Measurements from ENCODE around the gene WIPI1. TPM values are rescaled to one million over a fixed set of nuclear protein-coding genes. Genes with fewer than 3 reads are reported as not detected.
"Not testable (repeated sequence)": the region's sequence is repeated elsewhere in the genome, so short reads cannot be mapped to it uniquely, and the experiment has no call there.

WIPI1 gene
- total RNA-seq, 1 donor from 2014 or later: 74.4 TPM

- DNase-seq (ENCODE audit: low spot score): no peak
Measured at GRCh38 chr17:68385490-68386215, 71.6 kb downstream of the WIPI1 start.

GRCh38 chr17:68384941-68385340 lies 72.4 kb downstream of the WIPI1 start:
- DNase-seq (ENCODE audit: low spot score): no peak

GRCh38 chr17:68384471-68384870 lies 72.8 kb downstream of the WIPI1 start:
- DNase-seq (ENCODE audit: low spot score): no peak

GRCh38 chr17:68383443-68384321 lies 73.6 kb downstream of the WIPI1 start:
- DNase-seq (ENCODE audit: low spot score): peak; percentile 40

GRCh38 chr17:68383120-68383442 lies 74.2 kb downstream of the WIPI1 start:
- DNase-seq (ENCODE audit: low spot score): no peak

GRCh38 chr17:68382582-68383085 lies 74.7 kb downstream of the WIPI1 start:
- no peak for DNase-seq (ENCODE audit: low spot score)

- DNase-seq (ENCODE audit: low spot score): no peak
Measured at GRCh38 chr17:68381076-68381900, 76.0 kb downstream of the WIPI1 start.

GRCh38 chr17:68379692-68380677 lies 77.3 kb downstream of the WIPI1 start:
- DNase-seq (ENCODE audit: low spot score): no peak

- DNase-seq (ENCODE audit: low spot score): no peak
Measured at GRCh38 chr17:68379177-68379510, 78.2 kb downstream of the WIPI1 start.

- DNase-seq (ENCODE audit: low spot score): peak; percentile 67
Measured at GRCh38 chr17:68378268-68379176, 78.8 kb downstream of the WIPI1 start.

GRCh38 chr17:68377771-68378267 lies 79.5 kb downstream of the WIPI1 start:
- DNase-seq (ENCODE audit: low spot score): no peak

GRCh38 chr17:68376178-68376577 lies 81.1 kb downstream of the WIPI1 start:
- not testable (repeated sequence) for DNase-seq (ENCODE audit: low spot score)

- DNase-seq (ENCODE audit: low spot score): no peak
Measured at GRCh38 chr17:68375566-68375965, 81.7 kb downstream of the WIPI1 start.

Other genes starting within 250 kb of the WIPI1 start
- gene AMZ2, start 209.5 kb downstream of the WIPI1 start, total RNA-seq (ENCODE audit: insufficient read depth, low replicate concordance): 46.0 TPM
- 1.7 TPM for gene SLC16A6, start 166.4 kb downstream of the WIPI1 start, total RNA-seq (ENCODE audit: insufficient read depth, low replicate concordance)
- 5.5 TPM for gene ARSG, start 166.0 kb downstream of the WIPI1 start, total RNA-seq (ENCODE audit: insufficient read depth, low replicate concordance)
- gene PRKAR1A, start 54.9 kb upstream of the WIPI1 start, total RNA-seq (ENCODE audit: insufficient read depth, low replicate concordance): 274 TPM
- gene FAM20A, start 143.9 kb upstream of the WIPI1 start, total RNA-seq (ENCODE audit: insufficient read depth, low replicate concordance): 10.8 TPM